Lower lobe of right lung (tissue), 2 donors: ENCODE data around the gene TENM3. TPM values are rescaled to one million over a fixed set of nuclear protein-coding genes. Genes with fewer than 3 reads are reported as not detected.

ENCODE experiments used
- ATAC-seq, 2 donors: fragments of 200-7000 bp; cut with Tn5 transposase; one replicate each; pipeline ENCODE4 v1.9.1; 2020 to 2022; ENCODE audit warnings: mild to moderate bottlenecking in 2 of 2, moderate library complexity in 2 of 2
- DNase-seq: peaks from one replicate; pipeline ENCODE4 v3.0.0-alpha.2; 2020
- H3K27ac ChIP-seq: fragments of 200-600 bp; one replicate; pipeline ENCODE4 v1.8.0; 2022
- H3K27me3 ChIP-seq: fragments of 200-600 bp; one replicate; pipeline ENCODE4 v1.8.0; 2022; ENCODE audit warnings: low read depth
- H3K36me3 ChIP-seq: fragments of 200-600 bp; one replicate; pipeline ENCODE4 v1.8.0; 2022; ENCODE audit warnings: mild to moderate bottlenecking
- H3K4me1 ChIP-seq: fragments of 200-600 bp; one replicate; pipeline ENCODE4 v1.8.0; 2022
- H3K4me3 ChIP-seq: fragments of 200-600 bp; one replicate; pipeline ENCODE4 v1.8.0; 2022; ENCODE audit warnings: mild to moderate bottlenecking
- H3K9me3 ChIP-seq: fragments of 200-600 bp; one replicate; pipeline ENCODE4 v1.8.0; 2022
- intact Hi-C: fragments of 100-400 bp; cut with DNase I; formaldehyde crosslinking; loops from one replicate; pipeline ENCODE4 v1.11.0; 2022
- total RNA-seq: library from RNA; stranded (reverse); fragmentation: NEBNext Ultra II Directional; extraction: Animal tissue kit (Norgen Biotek cat#: 25700); gene quantifications from one replicate; pipeline ENCODE4 v1.2.1, GENCODE V29; 2021
- TF ChIP-seq, protein P1 (sequence below): fragments of 200-600 bp; IDR thresholded peaks from one replicate; pipeline ENCODE4 v1.8.0; 2022; ENCODE audit warnings: antibody characterized with exemption, mild to moderate bottlenecking
- donor health status: DM: no; HTN: yes; CAD: no; lungs with severe emphysema.

Gene TENM3
- total RNA-seq, 1 donor from 2014 or later: 1.9 TPM

- H3K27ac ChIP-seq: no peak overlapping the region
- H3K36me3 ChIP-seq: no peaks in the 10 kb centered on the region
- ATAC-seq: no peak
- DNase-seq: no peak
- intact Hi-C loops: no loop called here
- TF ChIP-seq, protein P1, sequence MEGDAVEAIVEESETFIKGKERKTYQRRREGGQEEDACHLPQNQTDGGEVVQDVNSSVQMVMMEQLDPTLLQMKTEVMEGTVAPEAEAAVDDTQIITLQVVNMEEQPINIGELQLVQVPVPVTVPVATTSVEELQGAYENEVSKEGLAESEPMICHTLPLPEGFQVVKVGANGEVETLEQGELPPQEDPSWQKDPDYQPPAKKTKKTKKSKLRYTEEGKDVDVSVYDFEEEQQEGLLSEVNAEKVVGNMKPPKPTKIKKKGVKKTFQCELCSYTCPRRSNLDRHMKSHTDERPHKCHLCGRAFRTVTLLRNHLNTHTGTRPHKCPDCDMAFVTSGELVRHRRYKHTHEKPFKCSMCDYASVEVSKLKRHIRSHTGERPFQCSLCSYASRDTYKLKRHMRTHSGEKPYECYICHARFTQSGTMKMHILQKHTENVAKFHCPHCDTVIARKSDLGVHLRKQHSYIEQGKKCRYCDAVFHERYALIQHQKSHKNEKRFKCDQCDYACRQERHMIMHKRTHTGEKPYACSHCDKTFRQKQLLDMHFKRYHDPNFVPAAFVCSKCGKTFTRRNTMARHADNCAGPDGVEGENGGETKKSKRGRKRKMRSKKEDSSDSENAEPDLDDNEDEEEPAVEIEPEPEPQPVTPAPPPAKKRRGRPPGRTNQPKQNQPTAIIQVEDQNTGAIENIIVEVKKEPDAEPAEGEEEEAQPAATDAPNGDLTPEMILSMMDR: no peak
- no peaks in the 10 kb centered on the region for H3K27me3 ChIP-seq
- H3K9me3 ChIP-seq: no peaks in the 10 kb centered on the region
- no peaks in the 10 kb centered on the region for H3K4me1 ChIP-seq
- no peak overlapping the region for H3K4me3 ChIP-seq
These were observed 317.2 kb downstream of the TENM3 start for GRCh38 chr4:182560358-182560757.

GRCh38 chr4:182562350-182562749, 319.1 kb downstream of the TENM3 start:
- Histone ChIP-seq H3K36me3 (no peaks in the 10 kb centered on the region), H3K4me3 (no peak overlapping the region), H3K27ac (no peak overlapping the region), H3K4me1 (no peaks in the 10 kb centered on the region), H3K9me3 (no peaks in the 10 kb centered on the region), H3K27me3 (no peaks in the 10 kb centered on the region)
- TF ChIP-seq, protein P1: no peak
- DNase-seq (no peak), ATAC-seq (no peak)
- intact Hi-C loops: no loop called here

- H3K36me3 ChIP-seq: no peaks in the 10 kb centered on the region
- intact Hi-C loops: no loop called here
- ATAC-seq (no peak), DNase-seq (no peak)
- H3K27me3 ChIP-seq: no peaks in the 10 kb centered on the region
- H3K27ac ChIP-seq: no peak overlapping the region
- H3K9me3 ChIP-seq: no peaks in the 10 kb centered on the region
- H3K4me3 ChIP-seq: no peak overlapping the region
- TF ChIP-seq, protein P1: no peak
- no peaks in the 10 kb centered on the region for H3K4me1 ChIP-seq
These were observed 321.6 kb downstream of the TENM3 start for GRCh38 chr4:182564724-182565369.

DNA sequence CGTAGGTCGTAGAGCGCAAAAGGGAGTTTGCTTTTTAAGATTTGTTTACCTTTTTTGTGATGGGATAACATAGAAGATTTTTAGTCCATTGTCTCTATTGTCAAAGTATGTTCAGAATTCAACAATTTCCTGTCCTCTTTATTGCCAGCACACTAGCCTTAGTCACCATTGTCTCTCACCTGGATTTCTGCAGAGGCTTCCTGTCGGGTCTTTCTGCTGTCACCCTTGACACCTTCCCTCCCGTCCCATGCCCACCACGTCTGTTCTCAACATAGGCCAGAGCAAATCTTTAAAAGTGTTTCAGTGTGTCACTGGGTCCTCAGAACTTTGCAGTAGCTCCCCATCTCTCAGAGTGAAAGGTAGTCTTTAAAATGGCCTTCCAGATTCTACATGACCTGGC, 323.9 kb downstream of the TENM3 start:
- H3K27ac ChIP-seq: no peak overlapping the region
- no peaks in the 10 kb centered on the region for H3K27me3 ChIP-seq
- no peaks in the 10 kb centered on the region for H3K4me1 ChIP-seq
- TF ChIP-seq, protein P1: no peak
- no peak overlapping the region for H3K4me3 ChIP-seq
- intact Hi-C loops: no loop called here
- no peaks in the 10 kb centered on the region for H3K36me3 ChIP-seq
- DNase-seq: no peak
- H3K9me3 ChIP-seq: no peaks in the 10 kb centered on the region
- ATAC-seq: no peak

GRCh38 chr4:182569561-182569960, 326.4 kb downstream of the TENM3 start:
- TF ChIP-seq, protein P1: no peak
- no peak overlapping the region for H3K27ac ChIP-seq
- no peaks in the 10 kb centered on the region for H3K36me3 ChIP-seq
- no peaks in the 10 kb centered on the region for H3K27me3 ChIP-seq
- H3K9me3 ChIP-seq: no peaks in the 10 kb centered on the region
- H3K4me1 ChIP-seq: no peaks in the 10 kb centered on the region
- DNase-seq (no peak), ATAC-seq (no peak)
- intact Hi-C loops: no loop called here
- H3K4me3 ChIP-seq: no peak overlapping the region

GRCh38 chr4:182574706-182575105, 331.5 kb downstream of the TENM3 start:
- no peaks in the 10 kb centered on the region for H3K4me1 ChIP-seq
- no peak for DNase-seq
- no peaks in the 10 kb centered on the region for H3K27me3 ChIP-seq
- H3K27ac ChIP-seq: no peak overlapping the region
- no peak overlapping the region for H3K4me3 ChIP-seq
- intact Hi-C loops: no loop called here
- no peaks in the 10 kb centered on the region for H3K9me3 ChIP-seq
- TF ChIP-seq, protein P1: no peak
- ATAC-seq: no peak
- no peaks in the 10 kb centered on the region for H3K36me3 ChIP-seq
